HEK293 (cell line): ENCODE results near the gene JOSD1.

Experiments used
- HOXA7 ChIP-seq: sonication (generic); formaldehyde crosslinking; IDR thresholded peaks from 2 replicates; pipeline ENCODE4 v1.8.1; 2022; ENCODE audit warnings: missing genetic modification reagents, borderline replicate concordance
- KLF9 ChIP-seq: fragments of 450-650 bp; formaldehyde crosslinking; IDR thresholded peaks from 2 replicates; pipeline ENCODE4 v1.5.1; 2016; ENCODE audit warnings: missing biosample characterization, missing genetic modification characterization, low read depth
- SALL2 ChIP-seq: fragments of 450-650 bp; formaldehyde crosslinking; IDR thresholded peaks from 2 replicates; pipeline ENCODE4 v1.5.0; 2017; ENCODE audit warnings: missing biosample characterization, mild to moderate bottlenecking, missing genetic modification characterization, borderline replicate concordance
- ZFP69B ChIP-seq: fragments of 450-650 bp; formaldehyde crosslinking; IDR thresholded peaks from 2 replicates; pipeline ENCODE4 v1.5.1; 2016; ENCODE audit warnings: missing biosample characterization, missing genetic modification characterization
- ZNF155 ChIP-seq: fragments of 450-650 bp; formaldehyde crosslinking; IDR thresholded peaks from 2 replicates; pipeline ENCODE4 v1.5.1; 2016; ENCODE audit warnings: missing biosample characterization, missing genetic modification characterization
- ZNF623 ChIP-seq: fragments of 450-650 bp; formaldehyde crosslinking; IDR thresholded peaks from 2 replicates; pipeline ENCODE4 v1.5.1; 2016; ENCODE audit warnings: missing biosample characterization, missing genetic modification characterization
- ZSCAN30 ChIP-seq: fragments of 450-650 bp; IDR thresholded peaks from 2 replicates; pipeline ENCODE4 v1.5.1; 2018; ENCODE audit warnings: missing biosample characterization, mild to moderate bottlenecking, missing genetic modification characterization, moderate library complexity
- TF ChIP-seq, protein P1 (sequence below): fragments of 450-650 bp; formaldehyde crosslinking; IDR thresholded peaks from 2 replicates; pipeline ENCODE4 v1.5.1; 2016; ENCODE audit warnings: missing biosample characterization, missing genetic modification characterization
- TF ChIP-seq, protein P2 (sequence below): fragments of 450-650 bp; formaldehyde crosslinking; IDR thresholded peaks from 2 replicates; pipeline ENCODE4 v1.5.1; 2016; ENCODE audit warnings: missing biosample characterization, missing genetic modification characterization
- TF ChIP-seq, protein P3 (sequence below): fragments of 450-650 bp; formaldehyde crosslinking; IDR thresholded peaks from 2 replicates; pipeline ENCODE4 v1.5.1; 2016; ENCODE audit warnings: missing biosample characterization, missing genetic modification characterization
- TF ChIP-seq, protein P4 (sequence below): sonication (generic); formaldehyde crosslinking; IDR thresholded peaks from 2 replicates; pipeline ENCODE4 v1.8.1; 2022; ENCODE audit warnings: mild to moderate bottlenecking, moderate library complexity, missing genetic modification reagents
- TF ChIP-seq, protein P5 (sequence below): fragments of 450-650 bp; formaldehyde crosslinking; IDR thresholded peaks from 2 replicates; pipeline ENCODE4 v1.5.1; 2016; ENCODE audit warnings: missing biosample characterization, missing genetic modification characterization

DNA sequence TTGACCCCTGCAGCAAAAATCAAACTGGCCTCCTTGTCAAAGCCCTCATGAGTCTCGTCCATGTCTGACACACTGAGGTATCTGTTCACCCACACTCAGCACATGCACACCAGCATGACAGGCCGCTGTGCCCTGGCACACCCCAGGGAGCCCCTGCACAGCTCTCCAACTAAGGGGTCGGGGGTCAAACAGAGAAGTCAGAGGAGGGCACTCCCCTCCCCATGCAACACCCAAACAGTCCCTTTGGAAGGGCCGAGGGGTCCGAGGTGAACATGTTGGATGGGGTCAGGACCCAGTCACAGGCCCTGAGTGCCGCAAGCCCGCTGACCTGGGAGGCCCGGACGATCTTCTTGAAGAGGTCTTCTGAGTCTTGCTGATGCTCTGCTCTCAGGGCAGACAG lies 40.4 kb upstream of the JOSD1 start:
- TF ChIP-seq, protein P1, sequence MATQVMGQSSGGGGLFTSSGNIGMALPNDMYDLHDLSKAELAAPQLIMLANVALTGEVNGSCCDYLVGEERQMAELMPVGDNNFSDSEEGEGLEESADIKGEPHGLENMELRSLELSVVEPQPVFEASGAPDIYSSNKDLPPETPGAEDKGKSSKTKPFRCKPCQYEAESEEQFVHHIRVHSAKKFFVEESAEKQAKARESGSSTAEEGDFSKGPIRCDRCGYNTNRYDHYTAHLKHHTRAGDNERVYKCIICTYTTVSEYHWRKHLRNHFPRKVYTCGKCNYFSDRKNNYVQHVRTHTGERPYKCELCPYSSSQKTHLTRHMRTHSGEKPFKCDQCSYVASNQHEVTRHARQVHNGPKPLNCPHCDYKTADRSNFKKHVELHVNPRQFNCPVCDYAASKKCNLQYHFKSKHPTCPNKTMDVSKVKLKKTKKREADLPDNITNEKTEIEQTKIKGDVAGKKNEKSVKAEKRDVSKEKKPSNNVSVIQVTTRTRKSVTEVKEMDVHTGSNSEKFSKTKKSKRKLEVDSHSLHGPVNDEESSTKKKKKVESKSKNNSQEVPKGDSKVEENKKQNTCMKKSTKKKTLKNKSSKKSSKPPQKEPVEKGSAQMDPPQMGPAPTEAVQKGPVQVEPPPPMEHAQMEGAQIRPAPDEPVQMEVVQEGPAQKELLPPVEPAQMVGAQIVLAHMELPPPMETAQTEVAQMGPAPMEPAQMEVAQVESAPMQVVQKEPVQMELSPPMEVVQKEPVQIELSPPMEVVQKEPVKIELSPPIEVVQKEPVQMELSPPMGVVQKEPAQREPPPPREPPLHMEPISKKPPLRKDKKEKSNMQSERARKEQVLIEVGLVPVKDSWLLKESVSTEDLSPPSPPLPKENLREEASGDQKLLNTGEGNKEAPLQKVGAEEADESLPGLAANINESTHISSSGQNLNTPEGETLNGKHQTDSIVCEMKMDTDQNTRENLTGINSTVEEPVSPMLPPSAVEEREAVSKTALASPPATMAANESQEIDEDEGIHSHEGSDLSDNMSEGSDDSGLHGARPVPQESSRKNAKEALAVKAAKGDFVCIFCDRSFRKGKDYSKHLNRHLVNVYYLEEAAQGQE (tag by site-specific recombination), result no peak
- TF ChIP-seq, protein P2, sequence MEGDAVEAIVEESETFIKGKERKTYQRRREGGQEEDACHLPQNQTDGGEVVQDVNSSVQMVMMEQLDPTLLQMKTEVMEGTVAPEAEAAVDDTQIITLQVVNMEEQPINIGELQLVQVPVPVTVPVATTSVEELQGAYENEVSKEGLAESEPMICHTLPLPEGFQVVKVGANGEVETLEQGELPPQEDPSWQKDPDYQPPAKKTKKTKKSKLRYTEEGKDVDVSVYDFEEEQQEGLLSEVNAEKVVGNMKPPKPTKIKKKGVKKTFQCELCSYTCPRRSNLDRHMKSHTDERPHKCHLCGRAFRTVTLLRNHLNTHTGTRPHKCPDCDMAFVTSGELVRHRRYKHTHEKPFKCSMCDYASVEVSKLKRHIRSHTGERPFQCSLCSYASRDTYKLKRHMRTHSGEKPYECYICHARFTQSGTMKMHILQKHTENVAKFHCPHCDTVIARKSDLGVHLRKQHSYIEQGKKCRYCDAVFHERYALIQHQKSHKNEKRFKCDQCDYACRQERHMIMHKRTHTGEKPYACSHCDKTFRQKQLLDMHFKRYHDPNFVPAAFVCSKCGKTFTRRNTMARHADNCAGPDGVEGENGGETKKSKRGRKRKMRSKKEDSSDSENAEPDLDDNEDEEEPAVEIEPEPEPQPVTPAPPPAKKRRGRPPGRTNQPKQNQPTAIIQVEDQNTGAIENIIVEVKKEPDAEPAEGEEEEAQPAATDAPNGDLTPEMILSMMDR (tag by site-specific recombination), result no peak
- TF ChIP-seq SALL2 (tag by site-specific recombination), result no peak
- no peak for TF ChIP-seq ZFP69B (tag by site-specific recombination)
- TF ChIP-seq, protein P3, sequence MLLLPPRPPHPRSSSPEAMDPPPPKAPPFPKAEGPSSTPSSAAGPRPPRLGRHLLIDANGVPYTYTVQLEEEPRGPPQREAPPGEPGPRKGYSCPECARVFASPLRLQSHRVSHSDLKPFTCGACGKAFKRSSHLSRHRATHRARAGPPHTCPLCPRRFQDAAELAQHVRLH (tag by site-specific recombination), result no peak
- TF ChIP-seq ZSCAN30 (tag by site-specific recombination), result no peak
- TF ChIP-seq HOXA7 (CRISPR knock-in tag), result no peak
- TF ChIP-seq ZNF155 (tag by site-specific recombination), result no peak
- no peak for TF ChIP-seq KLF9
- no peak for TF ChIP-seq ZNF623 (tag by site-specific recombination)
- TF ChIP-seq, protein P4, sequence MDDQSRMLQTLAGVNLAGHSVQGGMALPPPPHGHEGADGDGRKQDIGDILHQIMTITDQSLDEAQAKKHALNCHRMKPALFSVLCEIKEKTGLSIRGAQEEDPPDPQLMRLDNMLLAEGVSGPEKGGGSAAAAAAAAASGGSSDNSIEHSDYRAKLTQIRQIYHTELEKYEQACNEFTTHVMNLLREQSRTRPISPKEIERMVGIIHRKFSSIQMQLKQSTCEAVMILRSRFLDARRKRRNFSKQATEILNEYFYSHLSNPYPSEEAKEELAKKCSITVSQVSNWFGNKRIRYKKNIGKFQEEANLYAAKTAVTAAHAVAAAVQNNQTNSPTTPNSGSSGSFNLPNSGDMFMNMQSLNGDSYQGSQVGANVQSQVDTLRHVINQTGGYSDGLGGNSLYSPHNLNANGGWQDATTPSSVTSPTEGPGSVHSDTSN (CRISPR knock-in tag), result no peak
- TF ChIP-seq, protein P5, sequence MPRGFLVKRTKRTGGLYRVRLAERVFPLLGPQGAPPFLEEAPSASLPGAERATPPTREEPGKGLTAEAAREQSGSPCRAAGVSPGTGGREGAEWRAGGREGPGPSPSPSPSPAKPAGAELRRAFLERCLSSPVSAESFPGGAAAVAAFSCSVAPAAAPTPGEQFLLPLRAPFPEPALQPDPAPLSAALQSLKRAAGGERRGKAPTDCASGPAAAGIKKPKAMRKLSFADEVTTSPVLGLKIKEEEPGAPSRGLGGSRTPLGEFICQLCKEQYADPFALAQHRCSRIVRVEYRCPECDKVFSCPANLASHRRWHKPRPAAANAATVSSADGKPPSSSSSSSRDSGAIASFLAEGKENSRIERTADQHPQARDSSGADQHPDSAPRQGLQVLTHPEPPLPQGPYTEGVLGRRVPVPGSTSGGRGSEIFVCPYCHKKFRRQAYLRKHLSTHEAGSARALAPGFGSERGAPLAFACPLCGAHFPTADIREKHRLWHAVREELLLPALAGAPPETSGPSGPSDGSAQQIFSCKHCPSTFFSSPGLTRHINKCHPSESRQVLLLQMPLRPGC (tag by site-specific recombination), result no peak
